Measurements from ENCODE around the gene KRT1. TPM values are rescaled to one million over a fixed set of nuclear protein-coding genes. Genes with fewer than 3 reads are reported as not detected.

KRT1 gene
- polyA plus RNA-seq, 2 donors, result 4.1 to 12.5 TPM

DNA sequence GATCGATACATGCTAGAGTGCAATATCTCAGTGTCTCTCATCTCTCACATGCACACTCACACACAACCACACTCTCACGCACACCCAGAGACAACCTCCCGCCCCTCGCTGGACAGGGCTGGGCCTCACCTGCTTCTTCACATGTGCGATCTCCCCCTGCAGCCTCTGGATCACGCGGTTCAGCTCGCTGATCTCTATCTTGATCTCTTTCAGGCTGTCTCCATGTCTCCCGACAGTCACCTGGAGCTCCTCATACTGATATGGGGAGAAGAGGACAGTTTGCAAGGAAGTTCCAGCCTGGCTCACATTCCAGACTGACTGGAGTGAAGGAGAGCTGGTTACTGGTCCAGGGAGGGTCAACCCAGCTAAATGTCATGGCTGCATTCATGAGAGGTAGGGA lies 32.6 kb downstream of the KRT1 start:
- no peak overlapping the region for H3K27ac ChIP-seq (ENCODE audit: low read depth in 2 of 2, low read length in 1 of 2)
- 89 to 93% methylated on average over 9 of the region's 9 CpGs for WGBS, 2 donors
- no peaks in the 10 kb centered on the region for H3K9me3 ChIP-seq (ENCODE audit: control insufficient read depth in 2 of 2, insufficient read depth in 1 of 2, low read depth in 1 of 2, low read length in 1 of 2)
- peaks cover 5 to 6% of the 10 kb centered on the region in 2 donors for H3K4me1 ChIP-seq (ENCODE audit: control insufficient read depth in 2 of 2, insufficient read depth in 2 of 2, low read length in 1 of 2)
- no peaks in the 10 kb centered on the region for H3K36me3 ChIP-seq (ENCODE audit: control insufficient read depth in 2 of 2, insufficient read depth in 2 of 2, low read length in 1 of 2)
- no peak overlapping the region for H3K4me3 ChIP-seq (ENCODE audit: low read depth in 1 of 2, low read length in 2 of 2)
- H3K27me3 ChIP-seq (ENCODE audit: control insufficient read depth in 1 of 2, insufficient read depth in 2 of 2, low read length in 2 of 2), result no peaks in the 10 kb centered on the region

DNA sequence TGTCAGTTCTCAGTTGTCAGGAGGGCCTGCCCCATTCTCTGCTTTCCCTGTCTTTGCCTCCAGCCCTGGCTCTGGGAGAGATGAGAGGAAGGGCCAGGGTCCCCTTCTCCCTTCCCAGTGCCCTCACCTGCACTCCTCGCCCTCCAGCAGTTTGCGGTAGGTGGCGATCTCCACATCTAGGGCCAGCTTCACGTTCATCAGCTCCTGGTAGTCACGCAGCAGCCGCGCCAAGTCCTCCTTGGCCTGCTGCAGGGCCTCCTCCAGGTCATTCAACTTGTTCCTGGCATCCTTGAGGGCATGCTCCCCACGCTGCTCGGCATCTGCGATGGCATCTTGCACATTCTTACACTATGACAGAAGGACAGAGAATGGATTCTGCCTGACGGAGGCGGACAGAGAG lies 33.6 kb downstream of the KRT1 start:
- H3K4me3 ChIP-seq (ENCODE audit: low read depth in 1 of 2, low read length in 2 of 2), result no peak overlapping the region
- 86 to 88% methylated on average over 12 of the region's 12 CpGs for WGBS, 2 donors
- H3K27ac ChIP-seq (ENCODE audit: low read depth in 2 of 2, low read length in 1 of 2), result no peak overlapping the region
- no peaks in the 10 kb centered on the region for H3K27me3 ChIP-seq (ENCODE audit: control insufficient read depth in 1 of 2, insufficient read depth in 2 of 2, low read length in 2 of 2)
- H3K4me1 ChIP-seq (ENCODE audit: control insufficient read depth in 2 of 2, insufficient read depth in 2 of 2, low read length in 1 of 2), result peaks cover 5 to 6% of the 10 kb centered on the region in 2 donors
- no peaks in the 10 kb centered on the region for H3K9me3 ChIP-seq (ENCODE audit: control insufficient read depth in 2 of 2, insufficient read depth in 1 of 2, low read depth in 1 of 2, low read length in 1 of 2)
- no peaks in the 10 kb centered on the region for H3K36me3 ChIP-seq (ENCODE audit: control insufficient read depth in 2 of 2, insufficient read depth in 2 of 2, low read length in 1 of 2)

DNA sequence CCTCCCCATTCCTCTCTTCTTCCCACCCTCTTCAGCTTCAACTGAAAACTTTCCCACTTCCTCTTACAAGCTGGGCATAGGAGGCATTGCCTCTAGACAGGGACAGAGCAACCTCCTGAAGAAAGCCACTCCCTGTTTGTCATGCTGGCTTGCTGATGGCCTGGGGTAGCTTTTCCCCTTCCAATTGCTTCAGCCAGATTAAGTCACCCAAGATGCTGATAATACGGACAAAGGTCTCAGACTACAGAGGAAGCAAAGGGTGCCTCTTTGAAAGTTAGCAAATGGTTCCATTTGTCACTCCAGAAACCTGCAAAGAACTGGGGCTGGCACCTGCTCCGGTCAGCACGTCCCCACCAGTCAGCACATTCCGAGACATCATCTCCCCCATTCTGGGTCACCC lies 34.2 kb downstream of the KRT1 start:
- H3K27me3 ChIP-seq (ENCODE audit: control insufficient read depth in 1 of 2, insufficient read depth in 2 of 2, low read length in 2 of 2), result no peaks in the 10 kb centered on the region
- no peak overlapping the region for H3K27ac ChIP-seq (ENCODE audit: low read depth in 2 of 2, low read length in 1 of 2)
- peaks cover 5 to 6% of the 10 kb centered on the region in 2 donors for H3K4me1 ChIP-seq (ENCODE audit: control insufficient read depth in 2 of 2, insufficient read depth in 2 of 2, low read length in 1 of 2)
- no peak overlapping the region for H3K4me3 ChIP-seq (ENCODE audit: low read depth in 1 of 2, low read length in 2 of 2)
- H3K9me3 ChIP-seq (ENCODE audit: control insufficient read depth in 2 of 2, insufficient read depth in 1 of 2, low read depth in 1 of 2, low read length in 1 of 2), result no peaks in the 10 kb centered on the region
- no peaks in the 10 kb centered on the region for H3K36me3 ChIP-seq (ENCODE audit: control insufficient read depth in 2 of 2, insufficient read depth in 2 of 2, low read length in 1 of 2)
- WGBS, 2 donors, result 68 to 79% methylated on average over 4 of the region's 4 CpGs

DNA sequence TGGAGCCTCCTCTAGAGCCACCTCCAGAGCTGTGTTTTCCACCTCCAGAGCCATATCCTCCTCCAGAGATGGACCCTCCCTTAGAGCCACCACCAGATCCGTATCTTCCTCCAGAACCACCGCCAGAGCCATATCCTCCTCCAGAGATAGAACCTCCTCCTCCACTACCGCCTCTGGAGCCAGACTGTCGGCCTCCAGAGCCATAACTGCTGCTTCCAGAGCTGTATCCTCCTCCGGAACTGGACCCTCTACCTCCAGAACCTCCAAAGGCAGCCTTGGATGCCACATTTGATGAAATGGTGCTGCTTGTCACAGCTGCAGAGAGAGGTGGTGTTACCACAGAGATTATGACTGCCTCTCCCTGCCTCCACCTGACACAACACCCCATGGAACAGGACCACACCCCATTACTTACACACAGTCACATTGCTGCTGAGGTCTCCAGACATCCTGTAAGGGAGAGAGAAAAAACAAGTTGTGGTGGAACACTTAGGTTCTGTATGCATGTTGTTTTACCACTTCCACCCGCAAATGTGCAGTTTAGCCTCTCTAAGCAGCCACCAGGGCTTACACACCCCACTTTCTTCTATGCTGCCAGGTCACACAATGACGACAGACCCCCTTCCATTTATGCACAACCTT lies 35.0 kb downstream of the KRT1 start:
- Histone ChIP-seq H3K36me3 (ENCODE audit: control insufficient read depth in 2 of 2, insufficient read depth in 2 of 2, low read length in 1 of 2) (no peaks in the 10 kb centered on the region), H3K9me3 (ENCODE audit: control insufficient read depth in 2 of 2, insufficient read depth in 1 of 2, low read depth in 1 of 2, low read length in 1 of 2) (no peaks in the 10 kb centered on the region), H3K27ac (ENCODE audit: low read depth in 2 of 2, low read length in 1 of 2) (no peak overlapping the region), H3K27me3 (ENCODE audit: control insufficient read depth in 1 of 2, insufficient read depth in 2 of 2, low read length in 2 of 2) (no peaks in the 10 kb centered on the region), H3K4me3 (ENCODE audit: low read depth in 1 of 2, low read length in 2 of 2) (no peak overlapping the region), H3K4me1 (ENCODE audit: control insufficient read depth in 2 of 2, insufficient read depth in 2 of 2, low read length in 1 of 2) (peaks cover 2 to 6% of the 10 kb centered on the region in 2 donors)
- WGBS, 2 donors, result 72 to 82% methylated on average over 7 of the region's 7 CpGs

DNA sequence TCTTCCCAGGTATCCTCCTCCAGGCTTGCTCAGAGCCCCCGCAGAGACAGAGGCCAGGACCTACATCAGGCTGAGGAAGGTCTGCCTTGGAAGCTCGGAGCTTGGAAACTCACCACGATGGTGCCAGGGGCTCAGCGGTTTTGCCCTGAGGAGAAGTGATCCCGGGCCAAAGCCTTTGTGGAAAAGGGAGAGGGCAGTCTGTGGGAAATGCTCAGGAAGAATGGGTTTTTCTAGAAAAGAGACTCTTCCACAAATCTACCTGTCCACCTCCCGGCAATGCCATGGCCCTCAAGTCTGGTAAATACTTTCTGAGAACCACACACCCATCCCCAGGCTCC lies 36.2 kb downstream of the KRT1 start:
- H3K4me3 ChIP-seq (ENCODE audit: low read depth in 1 of 2, low read length in 2 of 2), result no peak overlapping the region
- H3K9me3 ChIP-seq (ENCODE audit: control insufficient read depth in 2 of 2, insufficient read depth in 1 of 2, low read depth in 1 of 2, low read length in 1 of 2), result no peaks in the 10 kb centered on the region
- H3K27ac ChIP-seq (ENCODE audit: low read depth in 2 of 2, low read length in 1 of 2), result no peak overlapping the region
- 81 to 92% methylated on average over 6 of the region's 6 CpGs for WGBS, 2 donors
- H3K36me3 ChIP-seq (ENCODE audit: control insufficient read depth in 2 of 2, insufficient read depth in 2 of 2, low read length in 1 of 2), result no peaks in the 10 kb centered on the region
- no peaks in the 10 kb centered on the region for H3K27me3 ChIP-seq (ENCODE audit: control insufficient read depth in 1 of 2, insufficient read depth in 2 of 2, low read length in 2 of 2)
- H3K4me1 ChIP-seq (ENCODE audit: control insufficient read depth in 2 of 2, insufficient read depth in 2 of 2, low read length in 1 of 2), result peaks cover 0 to 5% of the 10 kb centered on the region in 2 donors

DNA sequence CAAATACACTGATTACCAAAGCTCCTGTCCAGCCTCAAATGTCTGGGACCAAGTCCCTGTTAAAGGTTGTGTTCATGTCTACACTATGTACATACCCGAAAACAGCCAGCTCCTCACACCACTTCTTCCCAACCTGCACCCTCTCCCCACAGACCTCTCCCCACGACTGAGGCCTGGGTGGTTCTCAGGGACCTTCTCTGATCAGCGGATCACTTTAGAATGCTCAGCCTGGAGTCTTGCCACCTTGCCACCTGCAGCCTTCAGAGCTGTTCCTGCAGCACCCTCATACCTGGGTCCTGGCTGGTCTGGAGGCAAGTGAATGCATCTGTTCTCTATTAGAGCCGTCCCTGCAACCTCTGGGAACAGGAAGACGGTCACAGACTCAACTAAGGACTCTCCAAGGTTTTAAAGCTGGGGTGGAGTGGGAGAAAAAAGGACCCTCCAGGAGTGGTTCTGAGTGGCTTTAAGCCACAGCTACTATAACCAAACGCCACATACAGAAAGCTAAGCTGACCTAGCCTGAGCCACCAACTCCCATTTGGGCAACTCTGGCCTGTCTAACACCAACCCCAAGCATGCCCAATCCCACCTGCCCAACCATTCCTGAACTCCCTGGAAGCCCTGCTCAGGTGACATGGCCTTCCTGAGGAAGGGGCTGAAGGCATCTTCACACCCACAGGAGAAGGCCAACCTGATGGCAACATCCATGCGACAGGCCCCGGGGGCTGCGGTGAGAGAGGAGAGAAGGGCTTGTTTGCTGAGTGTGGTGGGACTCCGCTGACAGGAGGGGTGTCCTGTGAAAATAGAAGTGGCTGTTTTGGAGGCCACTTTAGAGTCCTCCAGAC lies 36.8 kb downstream of the KRT1 start:
- H3K9me3 ChIP-seq (ENCODE audit: control insufficient read depth in 2 of 2, insufficient read depth in 1 of 2, low read depth in 1 of 2, low read length in 1 of 2), result no peaks in the 10 kb centered on the region
- peaks cover 0 to 4% of the 10 kb centered on the region in 2 donors for H3K4me1 ChIP-seq (ENCODE audit: control insufficient read depth in 2 of 2, insufficient read depth in 2 of 2, low read length in 1 of 2)
- no peak overlapping the region for H3K4me3 ChIP-seq (ENCODE audit: low read depth in 1 of 2, low read length in 2 of 2)
- no peaks in the 10 kb centered on the region for H3K36me3 ChIP-seq (ENCODE audit: control insufficient read depth in 2 of 2, insufficient read depth in 2 of 2, low read length in 1 of 2)
- 80 to 92% methylated on average over 10 of the region's 10 CpGs for WGBS, 2 donors
- no peaks in the 10 kb centered on the region for H3K27me3 ChIP-seq (ENCODE audit: control insufficient read depth in 1 of 2, insufficient read depth in 2 of 2, low read length in 2 of 2)
- H3K27ac ChIP-seq (ENCODE audit: low read depth in 2 of 2, low read length in 1 of 2), result no peak overlapping the region

DNA sequence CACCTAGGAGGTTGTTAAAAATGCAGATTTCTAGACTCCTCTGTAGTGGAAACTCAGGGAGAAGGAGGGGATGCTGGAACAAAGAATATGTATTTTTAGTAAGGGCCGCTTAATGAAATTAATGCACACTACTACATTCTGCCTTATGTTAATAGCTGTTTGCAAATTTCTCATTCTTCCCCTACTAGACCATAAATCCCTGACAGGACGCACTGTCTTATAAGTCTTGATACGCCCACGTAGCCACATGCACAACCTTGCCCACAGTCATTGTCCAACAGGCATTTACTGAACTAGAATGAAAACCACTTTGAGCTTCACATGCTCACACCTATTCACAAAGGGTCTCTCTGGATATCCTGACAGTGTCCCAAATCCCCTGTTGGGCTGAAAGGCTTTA lies 38.7 kb downstream of the KRT1 start:
- Histone ChIP-seq H3K27me3 (ENCODE audit: control insufficient read depth in 1 of 2, insufficient read depth in 2 of 2, low read length in 2 of 2) (no peaks in the 10 kb centered on the region), H3K4me3 (ENCODE audit: low read depth in 1 of 2, low read length in 2 of 2) (no peak overlapping the region), H3K36me3 (ENCODE audit: control insufficient read depth in 2 of 2, insufficient read depth in 2 of 2, low read length in 1 of 2) (no peaks in the 10 kb centered on the region), H3K9me3 (ENCODE audit: control insufficient read depth in 2 of 2, insufficient read depth in 1 of 2, low read depth in 1 of 2, low read length in 1 of 2) (no peaks in the 10 kb centered on the region), H3K4me1 (ENCODE audit: control insufficient read depth in 2 of 2, insufficient read depth in 2 of 2, low read length in 1 of 2) (peaks cover 0 to 4% of the 10 kb centered on the region in 2 donors), H3K27ac (ENCODE audit: low read depth in 2 of 2, low read length in 1 of 2) (no peak overlapping the region)
- 62 to 68% methylated on average over 4 of the region's 4 CpGs for WGBS, 2 donors

DNA sequence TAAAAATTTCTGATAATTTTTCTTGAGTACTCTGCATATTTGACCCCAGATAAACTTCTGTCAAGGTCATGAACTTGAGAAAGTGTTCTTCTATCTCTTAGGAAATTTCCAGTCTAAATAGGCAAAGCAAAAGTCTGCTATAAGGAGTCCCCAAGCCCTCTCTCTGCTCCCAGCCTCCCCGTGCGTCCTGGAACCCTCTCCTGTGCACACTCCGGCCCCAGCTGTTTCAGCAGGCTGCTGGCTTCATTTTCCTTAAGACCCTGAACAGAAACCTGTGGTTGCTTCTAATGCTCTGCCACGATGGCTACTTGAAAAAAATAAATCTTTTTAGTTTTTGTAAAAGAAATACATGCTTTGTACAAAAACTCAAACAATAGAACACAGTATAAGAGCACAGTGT lies 42.9 kb downstream of the KRT1 start:
- H3K4me3 ChIP-seq (ENCODE audit: low read depth in 1 of 2, low read length in 2 of 2), result no peak overlapping the region
- H3K4me1 ChIP-seq (ENCODE audit: control insufficient read depth in 2 of 2, insufficient read depth in 2 of 2, low read length in 1 of 2), result peaks cover 0 to 6% of the 10 kb centered on the region in 2 donors
- WGBS, 2 donors, result 80 to 82% methylated on average over 4 of the region's 4 CpGs
- H3K9me3 ChIP-seq (ENCODE audit: control insufficient read depth in 2 of 2, insufficient read depth in 1 of 2, low read depth in 1 of 2, low read length in 1 of 2), result no peaks in the 10 kb centered on the region
- no peaks in the 10 kb centered on the region for H3K36me3 ChIP-seq (ENCODE audit: control insufficient read depth in 2 of 2, insufficient read depth in 2 of 2, low read length in 1 of 2)
- no peak overlapping the region for H3K27ac ChIP-seq (ENCODE audit: low read depth in 2 of 2, low read length in 1 of 2)
- no peaks in the 10 kb centered on the region for H3K27me3 ChIP-seq (ENCODE audit: control insufficient read depth in 1 of 2, insufficient read depth in 2 of 2, low read length in 2 of 2)

DNA sequence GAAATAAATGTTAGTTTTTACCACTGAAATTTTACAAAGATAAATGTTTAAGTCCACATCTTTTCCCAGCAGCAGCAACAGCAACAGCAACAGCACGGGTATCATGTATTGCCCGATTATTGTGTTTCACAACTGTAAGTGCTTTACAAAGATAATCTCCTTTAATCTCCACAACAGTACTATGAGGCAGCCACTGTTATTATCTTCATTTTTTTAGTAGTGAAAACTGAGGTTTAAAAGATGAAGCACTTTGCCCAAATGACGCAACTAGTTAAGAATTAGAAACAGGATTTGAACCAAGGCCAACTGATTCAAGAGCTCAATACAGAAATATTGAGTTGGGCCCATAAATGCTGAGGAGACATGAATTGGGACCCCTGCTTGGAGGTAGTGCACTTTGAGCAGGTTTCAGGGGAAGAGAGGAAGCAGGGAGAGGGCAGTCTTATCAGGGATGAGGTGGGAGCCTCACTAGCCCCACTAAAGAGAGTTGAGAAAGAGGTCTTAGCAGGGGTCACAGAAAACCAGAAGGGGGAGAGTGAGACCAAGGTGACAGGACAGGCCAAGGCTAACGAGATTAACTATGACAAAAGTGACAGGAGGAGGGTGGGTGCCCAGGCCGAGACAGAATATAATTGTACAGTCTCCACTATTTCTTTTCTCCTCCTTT lies 43.5 kb downstream of the KRT1 start:
- WGBS, 2 donors, result 58 to 62% methylated on average over 5 of the region's 5 CpGs
- Histone ChIP-seq H3K27me3 (ENCODE audit: control insufficient read depth in 1 of 2, insufficient read depth in 2 of 2, low read length in 2 of 2) (no peaks in the 10 kb centered on the region), H3K4me1 (ENCODE audit: control insufficient read depth in 2 of 2, insufficient read depth in 2 of 2, low read length in 1 of 2) (peaks cover 0 to 6% of the 10 kb centered on the region in 2 donors), H3K36me3 (ENCODE audit: control insufficient read depth in 2 of 2, insufficient read depth in 2 of 2, low read length in 1 of 2) (no peaks in the 10 kb centered on the region), H3K9me3 (ENCODE audit: control insufficient read depth in 2 of 2, insufficient read depth in 1 of 2, low read depth in 1 of 2, low read length in 1 of 2) (no peaks in the 10 kb centered on the region), H3K4me3 (ENCODE audit: low read depth in 1 of 2, low read length in 2 of 2) (no peak overlapping the region), H3K27ac (ENCODE audit: low read depth in 2 of 2, low read length in 1 of 2) (no peak overlapping the region)
